ENCODE measurements around the gene DHCR7.

Gene DHCR7, protein sequence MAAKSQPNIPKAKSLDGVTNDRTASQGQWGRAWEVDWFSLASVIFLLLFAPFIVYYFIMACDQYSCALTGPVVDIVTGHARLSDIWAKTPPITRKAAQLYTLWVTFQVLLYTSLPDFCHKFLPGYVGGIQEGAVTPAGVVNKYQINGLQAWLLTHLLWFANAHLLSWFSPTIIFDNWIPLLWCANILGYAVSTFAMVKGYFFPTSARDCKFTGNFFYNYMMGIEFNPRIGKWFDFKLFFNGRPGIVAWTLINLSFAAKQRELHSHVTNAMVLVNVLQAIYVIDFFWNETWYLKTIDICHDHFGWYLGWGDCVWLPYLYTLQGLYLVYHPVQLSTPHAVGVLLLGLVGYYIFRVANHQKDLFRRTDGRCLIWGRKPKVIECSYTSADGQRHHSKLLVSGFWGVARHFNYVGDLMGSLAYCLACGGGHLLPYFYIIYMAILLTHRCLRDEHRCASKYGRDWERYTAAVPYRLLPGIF

DNA sequence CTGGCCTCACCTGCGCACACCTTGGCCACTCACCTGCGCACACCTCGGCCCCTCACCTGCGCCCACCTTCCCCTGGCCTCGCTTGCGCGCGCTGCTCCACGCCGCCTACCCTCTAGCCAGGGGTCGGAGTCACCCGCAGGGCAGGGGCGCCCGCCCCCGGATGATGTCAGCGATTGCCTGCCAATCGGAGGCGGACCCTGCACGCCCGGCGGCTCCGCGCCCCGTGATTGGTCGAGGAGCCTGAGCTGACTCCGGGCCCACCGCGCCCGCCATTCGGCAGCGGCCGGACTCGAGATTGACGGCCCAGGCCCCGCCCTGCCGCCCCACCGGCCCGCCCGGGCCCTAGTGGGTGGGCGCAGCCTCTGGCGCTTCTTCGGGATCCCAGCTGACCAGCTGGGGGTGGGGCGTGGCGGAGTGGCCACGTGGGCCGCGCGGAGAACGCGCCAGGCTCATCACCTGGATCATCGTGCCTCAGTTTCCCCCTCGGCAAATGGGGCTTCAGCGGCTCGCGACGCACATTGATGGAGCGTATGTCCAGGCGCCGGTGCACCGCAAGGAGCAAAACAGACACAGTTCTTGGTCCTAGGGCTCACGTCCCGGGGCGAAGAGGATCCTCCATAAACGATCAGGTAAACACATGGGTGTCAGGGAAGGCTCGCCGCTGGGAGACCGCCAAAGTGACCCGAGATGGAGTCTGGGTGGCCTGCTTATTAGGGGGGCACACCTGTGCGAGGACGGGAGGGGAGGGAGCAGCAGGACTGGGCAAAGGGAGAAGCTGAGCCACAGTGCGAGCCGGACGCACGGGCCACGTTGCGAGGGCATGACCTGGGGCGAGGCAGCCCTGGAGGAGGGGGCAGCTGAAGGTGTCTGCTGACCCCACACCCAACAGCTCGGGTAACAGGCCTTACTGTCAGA lies at the start of gene DHCR7:
Gene DHCR7 (minus strand): TSS at position 137 of the 915 bp plus-strand sequence. CDS start 3,441 bp downstream, outside the sequence.
- peak; percentile 98 for DNase-seq (ENCODE audit: low read depth, low spot score)

DNA sequence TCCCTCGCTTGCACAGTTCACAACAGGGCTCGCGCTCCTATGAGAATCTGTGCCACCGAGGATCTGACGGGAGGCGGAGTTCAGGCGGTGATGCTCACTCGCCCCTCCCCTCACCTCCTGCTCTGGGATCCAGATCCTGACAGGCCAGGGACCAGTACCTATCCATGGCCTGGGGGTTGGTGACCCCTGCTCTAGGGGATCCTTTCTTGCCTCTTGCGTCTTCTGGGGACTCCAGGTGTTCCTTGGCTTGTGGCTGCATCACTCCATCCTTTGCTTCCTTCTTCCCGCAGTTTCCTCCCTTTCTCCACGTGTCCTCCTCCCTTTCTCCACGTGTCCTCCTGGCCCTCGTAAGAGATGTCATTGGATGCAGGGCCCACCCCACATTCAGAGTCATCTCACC lies 48.2 kb upstream of the DHCR7 start:
- no peak for DNase-seq (ENCODE audit: low read depth, low spot score)

- peak; percentile 50 for DNase-seq (ENCODE audit: low read depth, low spot score)
Observed at GRCh38 chr11:71495286-71496230, 47.4 kb upstream of the DHCR7 start.

- DNase-seq (ENCODE audit: low read depth, low spot score): no peak
Observed at GRCh38 chr11:71491940-71492339, 43.7 kb upstream of the DHCR7 start.

- no peak for DNase-seq (ENCODE audit: low read depth, low spot score)
Observed at GRCh38 chr11:71491531-71491930, 43.3 kb upstream of the DHCR7 start.

DNA sequence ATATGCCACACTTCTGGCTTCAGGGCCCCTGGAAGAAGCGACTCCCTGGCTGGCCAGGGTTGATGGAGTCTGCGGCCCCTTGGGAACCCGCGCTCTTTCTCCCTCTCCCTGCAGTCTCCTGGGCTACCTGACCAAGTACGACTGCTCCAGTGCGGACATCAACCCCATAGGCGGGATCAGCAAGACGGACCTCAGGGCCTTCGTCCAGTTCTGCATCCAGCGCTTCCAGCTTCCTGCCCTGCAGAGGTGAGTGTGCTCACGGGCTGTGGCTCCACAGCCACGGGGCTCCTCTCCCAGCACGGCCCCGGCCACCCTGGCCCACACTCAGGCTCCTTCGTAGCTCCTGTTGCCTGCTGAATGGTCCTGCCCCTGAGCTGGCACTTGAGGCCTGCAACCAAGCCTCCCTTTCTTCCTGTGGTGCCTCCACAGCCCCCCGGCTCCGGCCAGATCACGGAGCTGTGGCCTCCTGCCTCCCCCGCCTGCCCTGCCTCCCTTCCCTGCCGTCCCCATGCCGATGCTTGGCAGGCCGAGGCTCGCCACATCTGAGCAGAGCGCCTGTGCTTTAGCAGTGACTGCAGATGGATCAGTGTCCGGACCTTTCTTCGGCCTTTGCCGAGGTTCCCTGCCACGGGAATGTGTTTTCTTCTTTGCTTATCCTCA lies 42.7 kb upstream of the DHCR7 start:
- DNase-seq (ENCODE audit: low read depth, low spot score): no peak

- no peak for DNase-seq (ENCODE audit: low read depth, low spot score)
Observed at GRCh38 chr11:71490044-71490730, 42.0 kb upstream of the DHCR7 start.

DNA sequence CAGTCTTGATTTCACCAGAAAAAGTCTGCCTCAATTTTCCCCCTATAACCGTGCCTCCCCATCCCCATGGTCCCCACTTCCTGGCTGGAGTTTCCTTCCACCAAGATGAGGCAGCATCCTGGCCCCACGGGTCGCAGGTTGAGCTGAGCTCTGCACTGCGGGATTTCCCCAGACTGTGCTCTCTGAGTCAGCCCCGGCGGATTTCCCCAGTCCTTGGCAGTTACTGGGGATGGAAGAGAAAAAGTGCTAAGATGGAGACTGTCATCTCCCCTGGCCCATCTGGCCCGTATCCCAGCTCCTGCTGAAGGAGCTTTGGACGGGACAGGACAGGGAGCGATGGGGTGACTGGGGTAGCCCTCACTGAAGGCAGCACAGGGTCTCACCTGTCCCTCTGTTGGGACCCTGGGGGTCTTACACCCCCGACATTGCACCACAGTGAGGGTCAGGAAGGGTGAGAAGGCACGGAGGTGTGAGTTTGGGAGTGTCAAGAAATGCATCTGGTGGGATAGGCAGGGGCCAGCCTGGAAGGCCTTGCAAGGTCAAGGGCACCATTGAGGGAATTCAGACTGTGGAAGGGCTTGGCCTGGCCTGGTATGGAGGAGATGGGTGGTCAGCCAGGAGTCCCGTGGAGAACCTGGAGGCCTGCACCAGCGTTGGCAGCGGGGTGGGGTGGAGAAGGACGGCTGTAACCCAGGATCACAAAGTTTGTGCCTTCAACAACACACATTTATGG lies 41.3 kb upstream of the DHCR7 start:
- no peak for DNase-seq (ENCODE audit: low read depth, low spot score)

DNA sequence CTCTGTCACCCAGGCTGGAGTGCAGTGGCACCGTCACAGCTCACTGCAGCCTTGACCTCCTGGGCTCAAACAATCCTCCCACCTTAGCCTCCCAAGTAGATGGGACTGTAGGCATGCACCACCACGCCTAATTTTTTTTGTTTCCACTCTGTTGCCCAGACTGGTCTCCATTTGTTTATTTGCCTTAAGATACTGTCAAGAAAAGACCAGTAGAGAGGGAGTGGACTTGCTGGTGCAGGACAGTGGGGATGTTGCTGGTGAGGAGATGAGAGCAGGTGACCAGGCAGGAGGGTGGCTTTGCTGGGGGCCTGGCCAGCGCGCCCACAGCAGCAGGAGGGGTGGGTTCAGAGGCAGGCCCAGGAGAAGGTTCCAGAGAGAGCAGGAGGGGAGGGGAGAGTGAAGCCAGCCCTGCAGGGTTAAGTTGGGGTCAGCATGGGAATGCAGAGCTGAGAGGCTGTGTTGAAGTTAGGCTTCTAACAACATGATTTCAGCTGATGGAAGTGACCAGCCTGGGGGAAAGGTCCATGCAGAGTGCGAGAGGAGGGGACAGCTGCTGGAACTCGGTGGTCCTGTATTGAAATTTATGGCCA lies 40.6 kb upstream of the DHCR7 start:
- DNase-seq (ENCODE audit: low read depth, low spot score): no peak

DNA sequence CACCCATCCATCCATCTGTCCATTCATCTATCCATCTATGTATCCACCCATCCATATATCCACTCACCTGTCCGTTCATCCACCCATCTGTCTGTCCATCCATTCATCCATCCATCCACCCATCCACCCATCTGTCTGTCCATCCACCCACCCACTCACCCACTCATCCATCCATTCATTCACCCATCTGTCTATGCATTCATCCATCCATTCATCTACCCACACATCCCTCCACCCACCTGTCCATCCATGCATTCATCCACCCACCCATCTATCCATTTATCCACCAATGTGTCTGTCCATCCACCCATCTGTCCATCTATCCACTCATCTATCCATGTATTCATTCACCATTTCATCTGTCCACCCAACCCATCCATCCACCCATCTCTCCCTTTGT lies 38.1 kb upstream of the DHCR7 start:
- no peak for DNase-seq (ENCODE audit: low read depth, low spot score)

DNA sequence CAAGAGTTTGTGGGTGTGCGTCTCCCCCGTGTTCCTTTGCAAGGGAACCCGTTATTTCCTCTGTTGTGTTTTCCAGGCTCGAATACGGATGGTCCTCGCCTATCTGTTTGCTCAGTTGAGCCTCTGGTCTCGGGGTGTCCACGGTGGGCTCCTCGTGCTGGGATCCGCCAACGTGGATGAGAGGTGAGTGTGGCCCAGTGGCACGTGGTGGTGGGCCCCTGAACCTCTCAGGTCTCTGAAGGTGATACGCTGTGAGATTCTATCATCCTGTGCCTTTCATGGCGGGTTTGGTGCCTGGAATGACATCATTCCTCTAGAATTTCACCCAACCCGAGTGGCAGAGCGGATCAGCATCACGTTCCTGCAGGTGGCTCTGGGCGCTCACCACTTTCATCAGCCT lies 37.3 kb upstream of the DHCR7 start:
- no peak for DNase-seq (ENCODE audit: low read depth, low spot score)

DNA sequence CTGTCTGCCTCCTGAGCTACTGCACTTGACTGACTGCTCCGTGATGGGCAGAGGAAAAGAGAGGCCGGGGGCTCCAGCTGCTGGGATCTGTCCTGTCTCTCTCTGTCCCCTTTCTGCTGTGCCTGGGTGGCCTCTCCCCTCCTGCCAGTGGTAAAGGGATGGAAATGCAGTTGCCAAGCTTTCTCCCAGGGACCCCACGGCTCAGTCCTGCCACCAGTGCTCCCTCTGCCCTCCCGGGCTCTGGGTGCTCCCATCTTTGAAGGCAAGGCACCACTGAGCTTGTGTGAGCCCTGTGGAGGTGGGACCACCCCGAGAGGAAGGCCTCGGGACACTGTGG lies 36.8 kb upstream of the DHCR7 start:
- DNase-seq (ENCODE audit: low read depth, low spot score): no peak

- DNase-seq (ENCODE audit: low read depth, low spot score): no peak
Observed at GRCh38 chr11:71484248-71485062, 36.3 kb upstream of the DHCR7 start.

DNA sequence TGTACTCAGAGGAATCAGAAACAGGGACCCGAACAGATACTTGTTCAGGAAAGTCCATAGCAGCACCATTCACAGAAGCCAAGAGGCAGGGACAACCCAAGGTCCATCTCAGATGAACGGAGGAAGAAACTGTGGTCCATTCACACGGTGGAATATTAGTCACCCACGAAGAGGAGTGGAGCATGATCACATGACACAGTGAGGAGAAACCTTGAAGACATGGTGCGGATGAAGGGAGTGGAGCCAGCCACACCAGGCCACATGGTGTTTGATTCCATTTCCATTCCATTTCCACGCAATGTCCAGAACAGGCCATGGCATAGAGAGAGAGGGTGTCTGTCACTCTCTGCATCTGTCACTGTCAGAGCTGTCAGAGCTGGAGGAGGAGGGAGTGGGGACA lies 35.5 kb upstream of the DHCR7 start:
- no peak for DNase-seq (ENCODE audit: low read depth, low spot score)

GRCh38 chr11:71482746-71483364 lies 34.7 kb upstream of the DHCR7 start:
- DNase-seq (ENCODE audit: low read depth, low spot score): no peak

- no peak for DNase-seq (ENCODE audit: low read depth, low spot score)
Observed at GRCh38 chr11:71482216-71482615, 34.0 kb upstream of the DHCR7 start.

DNA sequence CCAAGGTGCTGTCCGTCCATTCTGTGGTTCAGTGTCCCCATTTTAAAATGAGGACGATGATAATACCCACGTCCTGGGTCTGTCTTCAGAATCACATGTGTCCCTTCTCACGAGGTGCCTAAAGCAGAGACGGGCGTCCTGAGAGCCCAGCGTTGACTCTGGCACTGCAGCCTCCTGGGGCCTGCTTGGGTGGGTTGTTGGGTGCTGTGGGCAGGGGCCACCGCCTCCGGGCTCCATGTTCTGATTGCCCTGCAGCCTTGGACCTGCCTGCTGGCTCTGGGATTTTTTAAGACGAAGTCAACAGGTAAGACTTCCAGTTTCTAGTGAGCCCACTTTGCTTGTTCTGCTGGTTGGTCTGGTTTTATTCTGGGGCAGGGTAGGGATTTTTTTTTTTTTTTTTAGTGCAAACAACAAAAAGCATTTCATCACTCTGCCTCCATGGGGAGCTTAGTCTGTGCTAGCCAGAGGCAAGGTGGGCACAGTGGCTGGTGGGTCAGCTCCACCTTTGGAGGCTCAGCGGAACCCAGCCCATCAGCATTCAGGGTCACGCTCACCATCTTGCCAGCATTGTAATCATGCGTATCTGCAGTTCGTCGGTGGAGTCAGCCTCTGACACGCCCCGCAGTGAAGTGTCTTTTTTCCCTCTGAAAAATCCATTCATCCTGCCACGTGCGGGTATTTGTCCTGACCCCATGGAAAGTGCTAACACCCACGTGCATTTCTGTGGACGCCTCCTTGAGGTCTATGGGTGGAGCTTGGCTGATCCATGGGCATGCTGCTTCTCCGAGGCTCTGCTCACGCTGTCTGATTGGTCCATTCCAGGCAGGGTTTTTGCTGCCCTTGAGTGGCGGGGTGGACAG lies 33.1 kb upstream of the DHCR7 start:
- peak; percentile 62 for DNase-seq (ENCODE audit: low read depth, low spot score)
